Karpas-422 (cell line): ENCODE data around the gene DDX42. TPM values are rescaled to one million over a fixed set of nuclear protein-coding genes. Genes with fewer than 3 reads are reported as not detected.
A peak's percentile ranks its signal among the peaks of the same experiment; 100 is the strongest.

Experiments used
- DNase-seq: peaks from one replicate; pipeline ENCODE4 v3.0.0-alpha.2; 2015
- H2AFZ ChIP-seq: fragments of 200-600 bp; sonication (generic); 2 replicates; pipeline ENCODE4 v1.6.1; 2014; ENCODE audit warnings: antibody characterized with exemption, low read length, mixed read lengths
- H3K27ac ChIP-seq: fragments of 200-600 bp; sonication (generic); 2 replicates; pipeline ENCODE4 v1.5.1; 2014; ENCODE audit warnings: mild to moderate bottlenecking, low read length, moderate library complexity
- H3K27me3 ChIP-seq: fragments of 200-600 bp; sonication (generic); 2 replicates; pipeline ENCODE4 v1.6.1; 2014; ENCODE audit warnings: low read length, mixed read lengths
- H3K36me3 ChIP-seq: fragments of 200-600 bp; sonication (generic); 2 replicates; pipeline ENCODE4 v1.6.1; 2014; ENCODE audit warnings: low read length, mixed read lengths; ENCODE audit not compliant: insufficient read depth
- H3K4me1 ChIP-seq: fragments of 200-600 bp; sonication (generic); 2 replicates; pipeline ENCODE4 v1.6.1; 2014; ENCODE audit warnings: mild to moderate bottlenecking, low read length, mixed read lengths
- H3K4me2 ChIP-seq: fragments of 200-600 bp; sonication (generic); 2 replicates; pipeline ENCODE4 v1.6.1; 2014; ENCODE audit warnings: low read length, low read depth, mild to moderate bottlenecking; ENCODE audit not compliant: poor library complexity, severe bottlenecking
- H3K4me3 ChIP-seq: fragments of 200-600 bp; sonication (generic); 2 replicates; pipeline ENCODE4 v1.5.1; 2014; ENCODE audit warnings: mild to moderate bottlenecking, antibody characterized with exemption, low read length, mixed read lengths
- H3K79me2 ChIP-seq: fragments of 200-600 bp; sonication (generic); 2 replicates; pipeline ENCODE4 v1.6.1; 2014; ENCODE audit warnings: mild to moderate bottlenecking, low read length, mixed read lengths
- H3K9ac ChIP-seq: fragments of 200-600 bp; sonication (generic); 2 replicates; pipeline ENCODE4 v1.6.0; 2014; ENCODE audit warnings: low read length
- H3K9me2 ChIP-seq: fragments of 200-600 bp; sonication (generic), shearing (Covaris generic); replicated peaks from 2 replicates; pipeline ENCODE4 v1.6.0; 2014; ENCODE audit warnings: mild to moderate bottlenecking, low read length, moderate library complexity; ENCODE audit not compliant: insufficient read depth
- H3K9me3 ChIP-seq: fragments of 300-700, 200-600 bp; sonication (generic); 2 replicates; pipeline ENCODE4 v1.6.1; 2014; ENCODE audit warnings: low read length, mixed read lengths
- H4K20me1 ChIP-seq: fragments of 200-600 bp; sonication (generic); 2 replicates; pipeline ENCODE4 v1.6.1; 2014; ENCODE audit warnings: mild to moderate bottlenecking, antibody characterized with exemption, low read length, low read depth; ENCODE audit not compliant: insufficient read depth
- total RNA-seq: library from RNA; depleted of rRNA; stranded (reverse); fragments of >200 nt; shearing (Covaris generic); gene quantifications from 2 replicates; pipeline ENCODE4 v1.2.3, GENCODE V29; 2014; ENCODE audit warnings: low replicate concordance

The DDX42 gene
- total RNA-seq, 1 experiment from 2014 or later = 76.5 TPM

- Histone ChIP-seq H3K4me3 (no peak overlapping the region), H4K20me1 (peaks cover 29% of the 10 kb centered on the region), H3K9me3 (no peaks in the 10 kb centered on the region)
These were observed 47.8 kb downstream of the DDX42 start for GRCh38 chr17:63821804-63822203.

GRCh38 chr17:63822537-63822936, 48.6 kb downstream of the DDX42 start:
- no peak overlapping the region for H3K4me3 ChIP-seq
- no peak overlapping the region for H3K4me2 ChIP-seq
- H3K4me1 ChIP-seq = peaks cover 14% of the 10 kb centered on the region
- H3K9ac ChIP-seq = no peak overlapping the region
- H4K20me1 ChIP-seq = peaks cover 29% of the 10 kb centered on the region
- H3K9me3 ChIP-seq = no peaks in the 10 kb centered on the region
- no peak overlapping the region for H3K27ac ChIP-seq
- H3K79me2 ChIP-seq = peaks cover 52% of the 10 kb centered on the region
- no peaks in the 10 kb centered on the region for H3K27me3 ChIP-seq
- no peaks in the 10 kb centered on the region for H3K9me2 ChIP-seq
- H2AFZ ChIP-seq = no peak overlapping the region
- no peak for DNase-seq
- peaks cover 63% of the 10 kb centered on the region; the same call in 1 of the 2 replicates for H3K36me3 ChIP-seq

More at GRCh38 chr17:63821804-63822203, 47.8 kb downstream of the DDX42 start:
- Histone ChIP-seq H3K36me3 (peaks cover 71% of the 10 kb centered on the region; the same call in 1 of the 2 replicates), H3K4me1 (peaks cover 14% of the 10 kb centered on the region), H3K79me2 (peaks cover 56% of the 10 kb centered on the region), H3K4me2 (no peak overlapping the region), H2AFZ (no peak overlapping the region), H3K27me3 (no peaks in the 10 kb centered on the region), H3K27ac (no peak overlapping the region), H3K9me2 (no peaks in the 10 kb centered on the region), H3K9ac (no peak overlapping the region)
- DNase-seq = no peak

- H3K79me2 ChIP-seq = peaks cover 56% of the 10 kb centered on the region
- H3K36me3 ChIP-seq = peaks cover 52% of the 10 kb centered on the region; the same call in 1 of the 2 replicates
- no peaks in the 10 kb centered on the region for H3K27me3 ChIP-seq
- no peak overlapping the region for H3K27ac ChIP-seq
- DNase-seq = no peak
- peaks cover 29% of the 10 kb centered on the region for H4K20me1 ChIP-seq
- H3K4me1 ChIP-seq = peaks cover 23% of the 10 kb centered on the region
- no peaks in the 10 kb centered on the region for H3K9me2 ChIP-seq
- no peak overlapping the region for H3K4me2 ChIP-seq
- H3K4me3 ChIP-seq = no peak overlapping the region
- H3K9me3 ChIP-seq = no peaks in the 10 kb centered on the region
- H3K9ac ChIP-seq = no peak overlapping the region
- no peak overlapping the region for H2AFZ ChIP-seq
These were observed 49.8 kb downstream of the DDX42 start for GRCh38 chr17:63823659-63824331.

DNA sequence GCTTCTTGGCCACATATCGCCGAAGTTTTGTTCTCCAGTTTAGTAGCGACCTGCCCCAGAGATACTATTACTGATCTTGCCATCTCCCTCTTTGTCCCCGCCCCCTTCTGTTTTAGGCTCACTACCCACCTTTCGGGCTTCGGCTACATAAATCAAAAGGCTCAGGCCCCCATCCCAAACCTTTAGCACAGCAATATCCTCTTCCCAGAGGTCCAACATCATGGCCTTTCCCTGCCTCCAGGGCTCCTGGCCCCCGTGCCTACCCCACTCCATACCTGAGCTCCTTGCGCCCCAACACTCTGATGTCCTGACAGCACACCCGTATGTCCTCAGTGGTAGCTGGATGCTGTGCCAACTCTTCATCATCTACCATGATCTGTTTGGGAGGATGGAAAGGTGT, 50.4 kb downstream of the DDX42 start:
- Histone ChIP-seq H3K4me2 (no peak overlapping the region), H3K9me2 (no peaks in the 10 kb centered on the region), H4K20me1 (peaks cover 29% of the 10 kb centered on the region), H3K79me2 (peaks cover 56% of the 10 kb centered on the region), H3K9me3 (no peaks in the 10 kb centered on the region), H3K4me1 (peaks cover 28% of the 10 kb centered on the region), H3K36me3 (peaks cover 49% of the 10 kb centered on the region; the same call in 1 of the 2 replicates), H3K4me3 (no peak overlapping the region), H3K27ac (no peak overlapping the region), H2AFZ (no peak overlapping the region), H3K27me3 (no peaks in the 10 kb centered on the region), H3K9ac (no peak overlapping the region)
- DNase-seq = no peak

- peak overlapping the region; percentile 81; the same call in 1 of the 2 replicates for H3K27ac ChIP-seq
- no peaks in the 10 kb centered on the region for H3K9me3 ChIP-seq
- DNase-seq = peak; percentile 67
- H3K4me2 ChIP-seq = peak overlapping the region; percentile 91
- peaks cover 29% of the 10 kb centered on the region for H4K20me1 ChIP-seq
- peaks cover 50% of the 10 kb centered on the region; the same call in 1 of the 2 replicates for H3K36me3 ChIP-seq
- no peaks in the 10 kb centered on the region for H3K9me2 ChIP-seq
- H3K4me3 ChIP-seq = peak overlapping the region; percentile 87
- H3K4me1 ChIP-seq = peaks cover 28% of the 10 kb centered on the region
- peaks cover 62% of the 10 kb centered on the region for H3K79me2 ChIP-seq
- H3K27me3 ChIP-seq = no peaks in the 10 kb centered on the region
- peak overlapping the region; percentile 86 for H3K9ac ChIP-seq
- H2AFZ ChIP-seq = 0 out of 2 replicates have a peak overlapping the region, but pooled peaks have one; percentile 96
These were observed 52.6 kb downstream of the DDX42 start for GRCh38 chr17:63826468-63827001.

- Histone ChIP-seq H2AFZ (peak within 1 kb of the TSS; percentile 96), H3K27ac (peak within 1 kb of the TSS; percentile 81), H3K9me2 (no peaks in the 10 kb centered on the region), H3K9ac (peak within 1 kb of the TSS; percentile 86), H3K27me3 (no peaks in the 10 kb centered on the region), H3K4me1 (peaks cover 28% of the 10 kb centered on the region), H3K4me2 (peak within 1 kb of the TSS; percentile 91), H3K9me3 (no peaks in the 10 kb centered on the region), H3K36me3 (peaks cover 49% of the 10 kb centered on the region; the same call in 1 of the 2 replicates), H4K20me1 (peaks cover 22% of the 10 kb centered on the region), H3K4me3 (peak within 1 kb of the TSS; percentile 87), H3K79me2 (peaks cover 57% of the 10 kb centered on the region)
- peak; percentile 98 for DNase-seq
These were observed 53.2 kb downstream of the DDX42 start, which contains the start of the genes FTSJ3 and PSMC5 for GRCh38 chr17:63827002-63827800. TSS of gene FTSJ3 (minus strand) at chr17:63827663. CDS start at chr17:63826902, 761 bp downstream. TSS of gene PSMC5 (plus strand) at chr17:63827431. CDS start at chr17:63827491, 60 bp downstream.

GRCh38 chr17:63827801-63828221, 53.8 kb downstream of the DDX42 start:
- Histone ChIP-seq H3K9ac (peak overlapping the region; percentile 86), H3K4me3 (peak overlapping the region; percentile 87), H3K36me3 (peaks cover 44% of the 10 kb centered on the region; the same call in 1 of the 2 replicates), H3K27me3 (no peaks in the 10 kb centered on the region), H4K20me1 (peaks cover 16% of the 10 kb centered on the region), H3K9me3 (no peaks in the 10 kb centered on the region), H2AFZ (no peak overlapping the region; the same call in 1 of the 2 replicates), H3K4me2 (peak overlapping the region; percentile 91), H3K4me1 (peaks cover 28% of the 10 kb centered on the region), H3K9me2 (no peaks in the 10 kb centered on the region), H3K79me2 (peaks cover 56% of the 10 kb centered on the region), H3K27ac (peak overlapping the region; percentile 81; the same call in 1 of the 2 replicates)
- DNase-seq = peak; percentile 62
